Epithelial cell of esophagus (primary cell): ENCODE measurements around the gene ARRDC1.
A peak's percentile ranks its signal among the peaks of the same experiment; 100 is the strongest.

Experiments
- DNase-seq: peaks from one replicate; pipeline ENCODE4 v3.0.0; 2010; ENCODE audit warnings: low read depth
- H3K4me3 ChIP-seq: 2 replicates; pipeline ENCODE4 v1.5.1; 2011; ENCODE audit warnings: mild to moderate bottlenecking, low read length, control low read depth
- CTCF ChIP-seq: IDR thresholded peaks from 2 replicates; pipeline ENCODE4 v1.5.1; 2011; ENCODE audit warnings: low read depth, mild to moderate bottlenecking, low read length, control low read depth, inconsistent platforms; ENCODE audit not compliant: insufficient read depth; ENCODE audit errors: missing control alignments

The ARRDC1 gene

DNA sequence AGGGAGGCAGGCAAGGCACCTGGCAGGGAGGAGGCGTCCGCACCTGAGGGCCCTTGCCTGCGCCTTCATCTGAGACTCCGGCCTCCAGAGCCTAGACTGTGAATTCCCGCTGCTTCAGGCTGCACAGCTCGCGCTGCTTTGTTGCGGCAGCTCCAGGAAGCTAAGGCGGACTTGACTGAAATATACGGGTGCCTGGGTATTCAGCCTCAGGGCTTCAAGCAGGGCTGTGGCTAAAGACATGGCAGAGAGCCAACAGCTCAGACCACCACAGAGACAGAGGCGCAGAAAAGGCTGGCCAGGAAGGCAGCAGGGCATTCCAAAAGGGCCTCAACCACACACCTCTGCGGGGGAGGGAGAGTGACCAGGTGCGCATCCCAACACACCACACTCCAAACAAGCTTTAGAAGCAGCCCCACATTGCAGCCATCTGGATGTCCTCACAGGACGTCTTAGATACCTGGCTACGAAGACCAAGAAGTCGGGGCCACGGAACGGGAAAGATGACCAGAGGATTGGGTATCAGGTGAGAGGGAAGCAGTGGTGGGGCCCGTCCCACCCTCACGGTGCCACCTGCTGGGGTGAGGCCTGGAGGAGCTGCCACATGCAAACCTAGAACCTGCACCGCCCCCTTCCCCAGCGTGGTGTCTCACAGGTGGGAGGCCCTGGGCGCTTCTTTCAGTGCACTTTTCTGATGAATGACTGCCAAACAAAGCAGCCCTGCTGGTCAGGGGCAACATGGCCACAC lies 25.1 kb upstream of the ARRDC1 start:
- no peak for DNase-seq
- no peak for TF ChIP-seq CTCF

DNA sequence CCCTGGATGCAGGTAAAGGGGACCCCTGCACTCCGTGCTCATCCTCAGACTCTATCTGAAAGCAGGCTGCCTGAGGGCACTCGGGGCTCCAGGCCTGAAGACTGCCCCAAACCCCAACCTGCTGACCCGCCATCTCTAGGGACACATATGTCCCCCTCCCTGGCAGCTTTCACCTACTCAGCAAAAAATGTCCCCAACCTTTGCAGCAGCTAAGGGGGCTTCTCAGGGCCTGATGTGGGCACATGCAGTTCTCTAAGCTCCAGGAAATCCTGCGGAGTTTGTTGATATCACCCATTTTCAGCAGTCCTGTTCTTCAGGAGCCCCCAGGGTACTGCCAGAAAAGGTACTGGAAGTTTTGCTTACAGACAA lies 24.5 kb upstream of the ARRDC1 start:
- TF ChIP-seq CTCF: no peak
- H3K4me3 ChIP-seq: no peak overlapping the region
- DNase-seq: no peak

More for the DNA sequence above, 25.1 kb upstream of the ARRDC1 start:
- no peak overlapping the region for H3K4me3 ChIP-seq

DNA sequence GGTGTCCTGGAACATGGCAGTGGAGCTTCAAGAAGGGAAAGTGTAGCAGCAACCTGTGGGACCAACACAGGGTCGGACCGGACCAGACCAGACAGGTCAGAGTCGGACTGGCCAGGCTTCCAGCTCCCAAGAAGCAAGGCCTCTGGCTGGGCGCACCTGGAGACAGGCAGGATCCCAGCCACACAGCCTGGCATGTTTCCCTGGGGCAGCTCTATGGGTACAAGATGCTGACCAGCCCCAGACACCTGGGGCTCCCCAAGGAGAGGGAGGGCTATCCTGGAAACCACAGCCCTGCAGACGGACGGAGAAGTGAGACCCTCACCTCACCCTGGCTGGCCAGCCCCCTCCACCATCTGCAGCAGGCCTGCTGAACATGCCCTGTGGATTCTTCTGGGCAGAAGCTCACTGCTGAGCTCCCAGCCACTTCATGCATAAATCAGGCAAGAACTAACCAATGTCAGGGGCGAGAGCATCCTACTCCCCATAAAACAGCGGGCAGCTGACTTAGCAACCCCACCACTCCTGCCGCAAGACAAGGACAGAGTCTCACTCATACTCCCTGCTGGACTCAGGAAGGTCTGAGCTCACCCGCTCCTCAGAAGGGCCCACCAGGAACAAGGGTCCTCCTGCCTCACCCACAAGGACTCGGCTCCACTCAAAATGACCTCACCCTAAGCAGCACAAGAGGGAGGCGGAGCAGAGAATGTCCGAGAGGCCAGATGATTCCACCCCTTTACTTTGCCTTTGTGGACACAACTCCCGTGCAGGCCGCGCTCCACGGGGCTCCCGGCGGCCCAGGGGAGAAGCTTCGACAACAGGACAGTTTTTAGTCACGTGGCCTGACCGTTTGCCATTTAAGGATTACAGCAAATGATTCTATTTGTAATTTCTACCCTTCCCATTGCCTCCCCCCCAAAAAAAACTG lies 23.9 kb upstream of the ARRDC1 start:
- no peak overlapping the region for H3K4me3 ChIP-seq
- DNase-seq: no peak
- no peak for TF ChIP-seq CTCF

GRCh38 chr9:137582286-137582860 lies 23.1 kb upstream of the ARRDC1 start:
- peak; percentile 36 for TF ChIP-seq CTCF
- DNase-seq: peak; percentile 38
- no peak overlapping the region for H3K4me3 ChIP-seq

DNA sequence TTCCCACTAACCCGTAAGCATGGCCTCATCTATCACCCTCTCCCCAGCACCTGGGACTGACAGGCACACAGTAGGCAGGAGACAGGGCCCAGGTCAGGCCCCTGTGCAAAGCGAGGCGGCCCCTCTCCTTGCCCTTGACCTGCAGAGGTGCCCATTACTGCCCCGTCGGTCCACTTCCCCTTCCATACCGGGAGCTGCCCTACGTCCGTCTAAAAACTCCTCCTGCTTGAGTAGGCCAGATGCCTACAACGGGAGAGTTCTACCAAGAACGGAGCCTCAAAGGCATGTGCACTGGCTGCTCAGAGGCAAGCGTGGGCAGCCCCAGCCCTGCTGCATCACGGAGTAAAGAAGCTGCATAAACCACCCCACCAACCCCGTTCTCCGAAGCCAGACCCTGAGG lies 22.1 kb upstream of the ARRDC1 start:
- TF ChIP-seq CTCF: no peak

DNA sequence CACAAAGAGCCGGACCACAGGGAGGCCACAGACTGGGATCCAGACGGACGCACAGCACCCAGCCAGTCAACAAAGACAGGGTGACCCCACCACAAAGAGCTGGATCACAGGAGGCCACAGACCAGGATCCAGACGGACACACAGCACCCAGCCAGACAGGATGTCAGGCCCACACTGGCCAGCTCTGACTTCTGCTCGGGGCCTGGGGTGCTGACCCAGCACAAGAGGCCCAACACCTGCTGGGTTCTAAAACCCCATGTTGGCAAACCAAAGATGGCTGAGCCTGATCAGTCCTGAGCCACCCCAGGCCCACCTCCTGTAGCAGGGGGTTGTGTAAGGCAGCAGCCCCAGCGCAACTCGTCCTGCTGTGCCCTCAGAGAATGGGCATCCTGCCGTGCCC lies 21.5 kb upstream of the ARRDC1 start:
- DNase-seq: no peak
- TF ChIP-seq CTCF: no peak
- H3K4me3 ChIP-seq: no peak overlapping the region

More for the DNA sequence above, 22.1 kb upstream of the ARRDC1 start:
- no peak for DNase-seq
- H3K4me3 ChIP-seq: no peak overlapping the region
